Measurements from ENCODE around the gene CHAC2. TPM values are rescaled to one million over a fixed set of nuclear protein-coding genes. Genes with fewer than 3 reads are reported as not detected.
A peak's percentile ranks its signal among the peaks of the same experiment; 100 is the strongest.

CHAC2 gene
- total and polyA plus RNA-seq, 9 of the 15 experiments (the other 6 are each of a cell fraction or from before 2014, with no cell fraction given): 9.8 to 35.6 (median 18.2) TPM

GRCh38 chr2:53767405-53768241 is at the start of gene CHAC2 (continued):
- TF ChIP-seq, protein P1, sequence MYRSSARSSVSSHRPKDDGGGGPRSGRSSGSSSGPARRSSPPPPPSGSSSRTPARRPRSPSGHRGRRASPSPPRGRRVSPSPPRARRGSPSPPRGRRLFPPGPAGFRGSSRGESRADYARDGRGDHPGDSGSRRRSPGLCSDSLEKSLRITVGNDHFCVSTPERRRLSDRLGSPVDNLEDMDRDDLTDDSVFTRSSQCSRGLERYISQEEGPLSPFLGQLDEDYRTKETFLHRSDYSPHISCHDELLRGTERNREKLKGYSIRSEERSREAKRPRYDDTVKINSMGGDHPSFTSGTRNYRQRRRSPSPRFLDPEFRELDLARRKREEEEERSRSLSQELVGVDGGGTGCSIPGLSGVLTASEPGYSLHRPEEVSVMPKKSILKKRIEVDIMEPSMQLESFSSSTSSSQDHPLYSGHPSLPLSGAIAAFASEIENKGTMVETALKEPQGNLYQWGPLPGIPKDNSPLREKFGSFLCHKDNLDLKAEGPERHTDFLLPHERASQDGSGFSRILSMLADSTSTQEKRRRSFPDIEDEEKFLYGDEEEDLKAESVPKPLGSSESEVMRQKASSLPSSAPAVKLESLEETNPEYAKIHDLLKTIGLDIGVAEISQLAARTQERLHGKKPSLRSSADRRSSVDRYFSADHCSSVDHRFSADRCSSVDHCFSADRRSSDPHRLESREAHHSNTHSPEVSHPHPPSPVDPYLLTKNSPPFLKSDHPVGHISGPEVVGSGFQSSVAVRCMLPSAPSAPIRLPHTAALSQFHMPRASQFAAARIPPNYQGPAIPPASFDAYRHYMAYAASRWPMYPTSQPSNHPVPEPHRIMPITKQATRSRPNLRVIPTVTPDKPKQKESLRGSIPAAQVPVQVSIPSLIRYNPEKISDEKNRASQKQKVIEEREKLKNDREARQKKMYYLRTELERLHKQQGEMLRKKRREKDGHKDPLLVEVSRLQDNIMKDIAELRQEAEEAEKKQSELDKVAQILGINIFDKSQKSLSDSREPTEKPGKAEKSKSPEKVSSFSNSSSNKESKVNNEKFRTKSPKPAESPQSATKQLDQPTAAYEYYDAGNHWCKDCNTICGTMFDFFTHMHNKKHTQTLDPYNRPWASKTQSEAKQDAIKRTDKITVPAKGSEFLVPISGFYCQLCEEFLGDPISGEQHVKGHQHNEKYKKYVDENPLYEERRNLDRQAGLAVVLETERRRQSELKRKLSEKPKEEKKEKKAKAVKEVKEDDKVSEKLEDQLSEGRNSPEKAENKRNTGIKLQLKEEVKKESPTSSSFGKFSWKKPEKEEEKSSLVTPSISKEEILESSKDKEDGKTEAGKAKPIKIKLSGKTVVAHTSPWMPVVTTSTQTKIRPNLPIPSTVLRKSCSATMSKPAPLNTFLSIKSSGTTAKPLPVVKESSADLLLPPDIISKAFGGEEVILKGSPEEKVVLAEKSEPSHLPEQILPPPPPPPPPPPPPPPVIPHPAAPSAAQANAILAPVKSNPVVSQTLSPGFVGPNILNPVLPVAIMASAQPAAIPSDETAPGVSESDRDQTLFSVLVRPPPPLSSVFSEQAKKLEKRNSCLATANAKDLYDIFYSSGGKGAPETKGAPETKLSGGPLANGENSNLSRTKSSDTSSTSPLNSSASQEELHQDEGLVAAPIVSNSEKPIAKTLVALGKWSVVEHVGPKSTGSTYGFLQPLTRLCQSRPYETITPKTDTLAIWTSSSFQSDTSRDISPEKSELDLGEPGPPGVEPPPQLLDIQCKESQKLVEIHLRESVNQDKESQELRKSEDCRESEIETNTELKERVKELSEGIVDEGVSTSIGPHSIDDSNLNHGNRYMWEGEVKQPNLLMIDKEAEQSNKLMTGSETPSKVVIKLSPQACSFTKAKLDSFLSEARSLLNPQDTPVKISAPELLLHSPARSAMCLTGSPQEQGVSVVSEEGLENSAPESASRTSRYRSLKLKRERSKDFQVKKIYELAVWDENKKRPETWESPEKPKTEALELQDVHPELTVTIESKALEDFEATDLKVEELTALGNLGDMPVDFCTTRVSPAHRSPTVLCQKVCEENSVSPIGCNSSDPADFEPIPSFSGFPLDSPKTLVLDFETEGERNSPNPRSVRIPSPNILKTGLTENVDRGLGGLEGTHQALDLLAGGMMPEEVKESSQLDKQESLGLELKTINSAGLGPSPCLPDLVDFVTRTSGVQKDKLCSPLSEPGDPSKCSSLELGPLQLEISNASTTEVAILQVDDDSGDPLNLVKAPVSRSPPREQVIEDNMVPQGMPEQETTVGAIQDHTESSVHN (IDR thresholded peaks at IDR 0.05; ENCODE audit: borderline replicate concordance in 1 of 2, low read depth in 1 of 2): no peak
- peak; percentile 27; the same call in 1 of the 2 replicates for TF ChIP-seq PML (IDR thresholded peaks at IDR 0.05; ENCODE audit: low read length)
- TF ChIP-seq L3MBTL2 (IDR thresholded peaks at IDR 0.05): 0 out of 2 replicates have a peak, but pooled peaks have one; percentile 21
- TF ChIP-seq, protein P2, sequence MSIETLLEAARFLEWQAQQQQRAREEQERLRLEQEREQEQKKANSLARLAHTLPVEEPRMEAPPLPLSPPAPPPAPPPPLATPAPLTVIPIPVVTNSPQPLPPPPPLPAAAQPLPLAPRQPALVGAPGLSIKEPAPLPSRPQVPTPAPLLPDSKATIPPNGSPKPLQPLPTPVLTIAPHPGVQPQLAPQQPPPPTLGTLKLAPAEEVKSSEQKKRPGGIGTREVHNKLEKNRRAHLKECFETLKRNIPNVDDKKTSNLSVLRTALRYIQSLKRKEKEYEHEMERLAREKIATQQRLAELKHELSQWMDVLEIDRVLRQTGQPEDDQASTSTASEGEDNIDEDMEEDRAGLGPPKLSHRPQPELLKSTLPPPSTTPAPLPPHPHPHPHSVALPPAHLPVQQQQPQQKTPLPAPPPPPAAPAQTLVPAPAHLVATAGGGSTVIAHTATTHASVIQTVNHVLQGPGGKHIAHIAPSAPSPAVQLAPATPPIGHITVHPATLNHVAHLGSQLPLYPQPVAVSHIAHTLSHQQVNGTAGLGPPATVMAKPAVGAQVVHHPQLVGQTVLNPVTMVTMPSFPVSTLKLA (conservative IDR thresholded peaks at IDR 0.05): peak in 1 of 2 experiments; percentile 40; a peak in 2 of 4 replicates
- TF ChIP-seq, protein P3, sequence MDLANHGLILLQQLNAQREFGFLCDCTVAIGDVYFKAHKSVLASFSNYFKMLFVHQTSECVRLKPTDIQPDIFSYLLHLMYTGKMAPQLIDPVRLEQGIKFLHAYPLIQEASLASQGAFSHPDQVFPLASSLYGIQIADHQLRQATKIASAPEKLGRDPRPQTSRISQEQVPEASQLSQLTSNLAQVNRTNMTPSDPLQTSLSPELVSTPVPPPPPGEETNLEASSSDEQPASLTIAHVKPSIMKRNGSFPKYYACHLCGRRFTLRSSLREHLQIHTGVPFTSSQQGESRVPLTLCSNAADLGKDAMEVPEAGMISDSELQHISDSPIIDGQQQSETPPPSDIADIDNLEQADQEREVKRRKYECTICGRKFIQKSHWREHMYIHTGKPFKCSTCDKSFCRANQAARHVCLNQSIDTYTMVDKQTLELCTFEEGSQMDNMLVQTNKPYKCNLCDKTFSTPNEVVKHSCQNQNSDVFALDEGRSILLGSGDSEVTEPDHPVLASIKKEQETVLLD (IDR thresholded peaks at IDR 0.05): 0 out of 2 replicates have a peak, but pooled peaks have one; percentile 51
- peak; percentile 37; the same call in 1 of the 2 replicates for TF ChIP-seq PKNOX1 (IDR thresholded peaks at IDR 0.05)
- no peak for TF ChIP-seq CBX2 (IDR thresholded peaks at IDR 0.05; ENCODE audit: insufficient read depth, low read length, poor library complexity, severe bottlenecking)
- TF ChIP-seq ETV6 (IDR thresholded peaks at IDR 0.05; ENCODE audit: borderline replicate concordance in 1 of 2, low read depth in 2 of 2, low read length in 1 of 2): no peak
- no peak for TF ChIP-seq ETV6 (CRISPR knock-in tag; IDR thresholded peaks at IDR 0.05; ENCODE audit: borderline replicate concordance)
- TF ChIP-seq RB1 (IDR thresholded peaks at IDR 0.05; ENCODE audit: low read depth): peak; percentile 60; the same call in 1 of the 2 replicates
- TF ChIP-seq, protein P4, sequence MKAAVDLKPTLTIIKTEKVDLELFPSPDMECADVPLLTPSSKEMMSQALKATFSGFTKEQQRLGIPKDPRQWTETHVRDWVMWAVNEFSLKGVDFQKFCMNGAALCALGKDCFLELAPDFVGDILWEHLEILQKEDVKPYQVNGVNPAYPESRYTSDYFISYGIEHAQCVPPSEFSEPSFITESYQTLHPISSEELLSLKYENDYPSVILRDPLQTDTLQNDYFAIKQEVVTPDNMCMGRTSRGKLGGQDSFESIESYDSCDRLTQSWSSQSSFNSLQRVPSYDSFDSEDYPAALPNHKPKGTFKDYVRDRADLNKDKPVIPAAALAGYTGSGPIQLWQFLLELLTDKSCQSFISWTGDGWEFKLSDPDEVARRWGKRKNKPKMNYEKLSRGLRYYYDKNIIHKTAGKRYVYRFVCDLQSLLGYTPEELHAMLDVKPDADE (conservative IDR thresholded peaks at IDR 0.05; ENCODE audit: control insufficient read depth, low read depth, low read length): peak; percentile 24

Data from K562 (cell line).